ENCODE data around the gene MAMSTR.

The MAMSTR gene

DNA sequence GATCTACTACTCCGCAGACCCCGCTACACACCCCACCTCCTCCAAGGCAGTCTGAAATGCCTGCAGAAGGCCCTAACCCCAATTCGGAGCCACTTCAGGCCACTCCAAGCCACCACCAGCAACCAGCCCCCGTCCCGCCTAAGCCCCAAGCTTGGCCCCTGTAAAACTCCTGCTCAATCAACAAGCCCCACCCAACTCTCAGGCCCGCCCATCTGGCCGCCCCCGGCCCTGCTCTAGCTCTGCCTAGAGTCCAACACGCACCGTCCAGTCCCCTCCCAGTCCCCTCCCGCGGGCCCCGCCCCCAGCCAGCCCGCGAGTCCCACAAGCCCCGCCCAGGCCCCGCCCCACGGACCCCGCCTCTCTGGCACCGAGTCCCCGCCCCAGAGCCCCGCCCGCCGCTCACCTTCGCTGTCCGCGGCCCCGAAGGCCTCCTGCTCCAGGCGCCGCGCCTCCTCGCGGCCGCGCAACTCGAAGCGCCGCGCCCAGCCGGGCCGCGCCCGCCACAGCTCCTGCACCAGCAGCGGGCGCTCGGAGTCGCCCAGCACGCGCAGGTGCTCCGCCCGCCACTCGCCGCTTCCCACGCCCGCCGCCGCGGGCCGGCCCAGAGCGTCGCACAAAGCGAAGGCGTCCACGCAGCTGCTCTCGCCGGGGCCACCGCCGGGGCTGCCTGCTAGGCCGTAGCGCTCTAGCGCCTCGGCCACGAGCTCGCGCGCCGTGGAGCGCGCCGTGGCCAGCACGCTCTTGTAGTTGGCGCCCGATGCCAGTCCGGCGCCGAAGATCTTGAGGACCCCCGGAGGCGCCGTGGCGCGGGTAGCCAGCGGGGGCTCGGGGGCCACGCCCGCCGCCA is 19.3 kb upstream of the MAMSTR start:
- peak; percentile 90 for DNase-seq (ENCODE audit: low spot score)
- Mint-ChIP-seq H3K27me3 (ENCODE audit: low read depth) (peaks cover 6% of the 10 kb centered on the region), H3K27ac (peak overlapping the region; percentile 71), H3K36me3 (ENCODE audit: low read depth) (no peaks in the 10 kb centered on the region), H3K4me1 (ENCODE audit: low read depth) (peaks cover 12% of the 10 kb centered on the region), H3K4me3 (peak overlapping the region; percentile 68), H3K9me3 (no peaks in the 10 kb centered on the region)

- no peak for DNase-seq (ENCODE audit: low spot score)
- H3K4me1 Mint-ChIP-seq (ENCODE audit: low read depth) = peaks cover 12% of the 10 kb centered on the region
- H3K4me3 Mint-ChIP-seq = no peak overlapping the region
- H3K27me3 Mint-ChIP-seq (ENCODE audit: low read depth) = peaks cover 6% of the 10 kb centered on the region
- no peaks in the 10 kb centered on the region for H3K9me3 Mint-ChIP-seq
- no peak overlapping the region for H3K27ac Mint-ChIP-seq
- no peaks in the 10 kb centered on the region for H3K36me3 Mint-ChIP-seq (ENCODE audit: low read depth)
Observed at GRCh38 chr19:48737360-48737998, 18.0 kb upstream of the MAMSTR start.

GRCh38 chr19:48735031-48735615 is 15.6 kb upstream of the MAMSTR start:
- Mint-ChIP-seq H3K4me3 (no peak overlapping the region), H3K27me3 (ENCODE audit: low read depth) (peaks cover 3% of the 10 kb centered on the region)

DNA sequence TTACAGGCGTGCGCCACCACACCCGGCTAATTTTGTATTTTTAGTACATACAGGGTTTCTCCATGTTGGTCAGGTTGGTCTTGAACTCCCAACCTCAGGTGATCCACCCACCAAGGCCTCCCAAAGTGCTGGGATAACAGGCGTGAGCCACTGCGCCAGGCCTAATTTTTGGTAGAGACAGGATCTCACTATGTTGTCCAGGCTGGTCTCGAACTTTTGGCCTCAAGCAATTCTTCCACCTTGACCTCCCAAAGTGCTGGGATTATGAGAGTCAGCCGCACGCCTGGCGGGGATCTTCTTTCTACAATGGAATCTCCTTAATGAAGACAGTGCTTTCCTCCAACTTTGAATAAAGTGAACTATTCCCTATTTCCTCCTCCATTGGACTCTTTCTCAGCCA is 15.1 kb upstream of the MAMSTR start:
- H3K4me3 Mint-ChIP-seq = no peak overlapping the region
- no peak overlapping the region for H3K27ac Mint-ChIP-seq
- H3K36me3 Mint-ChIP-seq (ENCODE audit: low read depth) = no peaks in the 10 kb centered on the region
- DNase-seq (ENCODE audit: low spot score) = no peak
- no peaks in the 10 kb centered on the region for H3K9me3 Mint-ChIP-seq
- H3K4me1 Mint-ChIP-seq (ENCODE audit: low read depth) = peaks cover 7% of the 10 kb centered on the region
- no peaks in the 10 kb centered on the region for H3K27me3 Mint-ChIP-seq (ENCODE audit: low read depth)

More at GRCh38 chr19:48735031-48735615, 15.6 kb upstream of the MAMSTR start:
- Mint-ChIP-seq H3K9me3 (no peaks in the 10 kb centered on the region), H3K27ac (no peak overlapping the region), H3K4me1 (ENCODE audit: low read depth) (peaks cover 7% of the 10 kb centered on the region), H3K36me3 (ENCODE audit: low read depth) (no peaks in the 10 kb centered on the region)
- no peak for DNase-seq (ENCODE audit: low spot score)

DNA sequence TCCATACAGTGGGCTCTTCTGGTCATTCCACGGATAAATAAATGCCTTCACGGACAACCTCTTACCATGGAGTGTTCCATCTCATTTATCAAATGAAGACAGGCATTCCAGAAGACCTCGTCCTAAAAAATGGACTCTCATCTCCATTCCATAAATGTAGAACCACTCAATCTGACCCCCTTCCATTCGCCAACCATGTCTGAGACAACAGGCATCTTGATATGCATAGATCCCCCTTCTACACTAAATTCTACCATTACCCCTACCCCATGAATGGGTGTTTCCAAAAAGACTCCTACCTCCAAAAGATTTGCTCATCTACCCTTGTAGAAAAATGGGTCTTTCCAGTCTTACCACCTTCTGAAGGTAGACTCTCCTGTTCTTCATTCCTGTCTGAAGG is 11.9 kb upstream of the MAMSTR start:
- H3K27me3 Mint-ChIP-seq (ENCODE audit: low read depth) = no peaks in the 10 kb centered on the region
- no peak overlapping the region for H3K4me3 Mint-ChIP-seq
- H3K27ac Mint-ChIP-seq = no peak overlapping the region
- peaks cover 11% of the 10 kb centered on the region for H3K36me3 Mint-ChIP-seq (ENCODE audit: low read depth)
- peaks cover 15% of the 10 kb centered on the region for H3K9me3 Mint-ChIP-seq
- no peak for DNase-seq (ENCODE audit: low spot score)
- peaks cover 5% of the 10 kb centered on the region for H3K4me1 Mint-ChIP-seq (ENCODE audit: low read depth)

GRCh38 chr19:48728911-48729664 is 9.6 kb upstream of the MAMSTR start:
- Mint-ChIP-seq H3K27me3 (ENCODE audit: low read depth) (no peaks in the 10 kb centered on the region), H3K36me3 (ENCODE audit: low read depth) (peaks cover 24% of the 10 kb centered on the region), H3K27ac (no peak overlapping the region), H3K4me1 (ENCODE audit: low read depth) (peaks cover 18% of the 10 kb centered on the region), H3K4me3 (no peak overlapping the region), H3K9me3 (peaks cover 31% of the 10 kb centered on the region)
- DNase-seq (ENCODE audit: low spot score) = no peak

DNA sequence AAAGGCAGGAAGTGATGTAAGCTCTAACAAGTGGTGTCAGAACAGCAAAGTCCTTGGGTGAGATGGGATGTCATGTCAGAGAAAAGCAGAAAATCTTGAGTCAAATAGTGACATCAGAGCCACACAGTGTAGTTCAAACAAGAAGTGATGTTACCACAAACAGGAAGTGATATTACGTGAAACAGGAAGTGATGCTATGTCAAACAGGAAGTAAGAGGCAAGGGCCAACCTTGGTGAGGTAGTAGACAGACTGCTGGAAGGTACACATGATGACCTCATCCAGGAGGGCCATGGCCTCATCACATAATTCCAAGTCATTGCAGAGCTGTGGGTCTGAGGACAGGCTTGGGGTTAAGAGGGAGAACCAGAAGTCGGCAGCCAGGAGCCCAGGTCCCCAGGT is 7.0 kb upstream of the MAMSTR start:
- Mint-ChIP-seq H3K4me1 (ENCODE audit: low read depth) (peaks cover 18% of the 10 kb centered on the region), H3K4me3 (peak overlapping the region; percentile 53), H3K27ac (peak overlapping the region; percentile 93), H3K27me3 (ENCODE audit: low read depth) (no peaks in the 10 kb centered on the region), H3K36me3 (ENCODE audit: low read depth) (peaks cover 24% of the 10 kb centered on the region), H3K9me3 (peaks cover 31% of the 10 kb centered on the region)
- DNase-seq (ENCODE audit: low spot score) = no peak

- DNase-seq (ENCODE audit: low spot score) = no peak
- Mint-ChIP-seq H3K27ac (peak overlapping the region; percentile 77), H3K4me1 (ENCODE audit: low read depth) (peaks cover 19% of the 10 kb centered on the region), H3K9me3 (peaks cover 31% of the 10 kb centered on the region), H3K27me3 (ENCODE audit: low read depth) (no peaks in the 10 kb centered on the region), H3K4me3 (peak overlapping the region; percentile 8), H3K36me3 (ENCODE audit: low read depth) (peaks cover 24% of the 10 kb centered on the region)
Observed at GRCh38 chr19:48724796-48725753, 5.5 kb upstream of the MAMSTR start.

GRCh38 chr19:48722196-48722708 is 2.7 kb upstream of the MAMSTR start:
- H3K27me3 Mint-ChIP-seq (ENCODE audit: low read depth) = no peaks in the 10 kb centered on the region
- peaks cover 19% of the 10 kb centered on the region for H3K36me3 Mint-ChIP-seq (ENCODE audit: low read depth)
- no peak for DNase-seq (ENCODE audit: low spot score)
- no peak overlapping the region for H3K4me3 Mint-ChIP-seq
- no peak overlapping the region for H3K27ac Mint-ChIP-seq
- peaks cover 19% of the 10 kb centered on the region for H3K4me1 Mint-ChIP-seq (ENCODE audit: low read depth)
- peaks cover 23% of the 10 kb centered on the region for H3K9me3 Mint-ChIP-seq

GRCh38 chr19:48720613-48721296 is 1.2 kb upstream of the MAMSTR start:
- Mint-ChIP-seq H3K4me3 (peak overlapping the region; percentile 98), H3K36me3 (ENCODE audit: low read depth) (peaks cover 9% of the 10 kb centered on the region), H3K27me3 (ENCODE audit: low read depth) (no peaks in the 10 kb centered on the region), H3K27ac (peak overlapping the region; percentile 99), H3K9me3 (peaks cover 12% of the 10 kb centered on the region), H3K4me1 (ENCODE audit: low read depth) (peaks cover 11% of the 10 kb centered on the region)
- peak; percentile 93 for DNase-seq (ENCODE audit: low spot score)

DNA sequence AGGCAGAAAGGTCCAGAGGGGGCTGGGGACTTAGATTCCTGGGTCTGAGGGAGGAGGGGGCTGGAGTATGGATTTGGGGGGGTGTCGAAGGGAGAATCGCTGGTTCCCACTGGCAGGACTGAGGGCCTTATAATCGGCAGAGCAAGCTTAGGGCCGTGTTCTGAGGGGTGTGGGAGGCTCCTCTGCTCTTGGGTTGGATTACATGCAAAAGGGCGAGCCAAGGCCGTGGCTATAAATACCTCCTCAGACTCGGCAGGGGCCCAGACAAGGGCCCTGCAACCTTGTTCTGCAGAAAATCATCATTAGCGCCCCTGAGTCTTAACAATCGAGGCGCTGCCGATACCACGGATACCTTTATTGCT is 707 bp upstream of the MAMSTR start:
- Mint-ChIP-seq H3K4me1 (ENCODE audit: low read depth) (peaks cover 6% of the 10 kb centered on the region), H3K4me3 (peak overlapping the region; percentile 98), H3K27ac (peak overlapping the region; percentile 99)

DNA sequence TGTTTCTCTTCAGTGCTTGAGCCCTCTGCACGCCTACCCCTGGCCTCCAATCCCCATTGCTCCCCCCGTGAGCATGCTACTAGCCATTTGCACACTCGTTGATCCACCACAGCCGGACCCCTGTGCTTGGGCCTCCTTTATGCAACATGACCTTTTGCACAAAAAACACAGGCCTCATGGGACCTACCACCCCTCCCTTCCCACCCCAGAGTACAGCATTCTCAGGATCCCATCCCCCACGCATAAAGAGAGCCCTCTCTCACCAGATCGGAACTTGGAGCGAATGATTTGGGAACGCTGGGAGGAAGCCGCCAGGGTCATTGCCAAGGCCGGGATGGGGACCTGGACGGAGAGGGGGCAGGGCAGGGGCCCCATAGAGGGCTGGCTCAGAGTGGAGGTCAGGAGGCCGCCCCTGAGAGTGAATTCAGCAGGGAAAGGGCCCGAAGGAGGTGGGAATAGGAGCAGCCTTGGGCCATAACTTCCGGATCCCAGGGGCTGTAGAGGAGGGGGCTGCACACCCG is 754 bp downstream of the MAMSTR start:
- no peaks in the 10 kb centered on the region for H3K36me3 Mint-ChIP-seq (ENCODE audit: low read depth)
- no peak overlapping the region for H3K27ac Mint-ChIP-seq
- no peaks in the 10 kb centered on the region for H3K27me3 Mint-ChIP-seq (ENCODE audit: low read depth)
- peaks cover 5% of the 10 kb centered on the region for H3K4me1 Mint-ChIP-seq (ENCODE audit: low read depth)
- H3K9me3 Mint-ChIP-seq = no peaks in the 10 kb centered on the region
- H3K4me3 Mint-ChIP-seq = no peak overlapping the region
- DNase-seq (ENCODE audit: low spot score) = no peak

More for the DNA sequence above, 707 bp upstream of the MAMSTR start:
- H3K9me3 Mint-ChIP-seq = peaks cover 7% of the 10 kb centered on the region
- no peaks in the 10 kb centered on the region for H3K27me3 Mint-ChIP-seq (ENCODE audit: low read depth)
- H3K36me3 Mint-ChIP-seq (ENCODE audit: low read depth) = peaks cover 5% of the 10 kb centered on the region
- no peak for DNase-seq (ENCODE audit: low spot score)
